Measurements from ENCODE around the gene HOXA7.

HOXA7 gene
- total RNA-seq, result 0 to 0.06 (median 0) reads per million in 18 experiments

DNA sequence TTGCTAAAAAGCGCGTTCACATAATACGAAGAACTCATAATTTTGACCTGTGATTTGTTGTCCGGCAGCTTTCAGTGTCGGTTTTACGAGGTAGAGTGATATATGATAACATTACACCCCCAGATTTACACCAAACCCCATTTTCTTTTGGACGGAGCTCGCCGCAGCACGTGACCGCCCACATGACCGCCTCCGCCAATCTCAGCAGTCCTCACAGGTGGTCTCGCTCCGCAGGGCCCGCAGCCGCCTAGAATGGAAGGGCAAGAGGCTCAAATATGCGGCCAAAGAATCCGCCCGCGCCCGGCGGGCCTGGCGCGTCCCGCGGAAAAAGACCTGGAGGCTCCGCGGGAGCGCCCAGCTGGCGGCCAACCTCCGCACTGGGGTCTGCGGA is at the start of gene HOXA7:
HOXA7 (minus strand) TSS at position 168 of the 391 bp plus-strand sequence; CDS start at position 38, 130 bp downstream.
- DNase-seq, result no peak

DNA sequence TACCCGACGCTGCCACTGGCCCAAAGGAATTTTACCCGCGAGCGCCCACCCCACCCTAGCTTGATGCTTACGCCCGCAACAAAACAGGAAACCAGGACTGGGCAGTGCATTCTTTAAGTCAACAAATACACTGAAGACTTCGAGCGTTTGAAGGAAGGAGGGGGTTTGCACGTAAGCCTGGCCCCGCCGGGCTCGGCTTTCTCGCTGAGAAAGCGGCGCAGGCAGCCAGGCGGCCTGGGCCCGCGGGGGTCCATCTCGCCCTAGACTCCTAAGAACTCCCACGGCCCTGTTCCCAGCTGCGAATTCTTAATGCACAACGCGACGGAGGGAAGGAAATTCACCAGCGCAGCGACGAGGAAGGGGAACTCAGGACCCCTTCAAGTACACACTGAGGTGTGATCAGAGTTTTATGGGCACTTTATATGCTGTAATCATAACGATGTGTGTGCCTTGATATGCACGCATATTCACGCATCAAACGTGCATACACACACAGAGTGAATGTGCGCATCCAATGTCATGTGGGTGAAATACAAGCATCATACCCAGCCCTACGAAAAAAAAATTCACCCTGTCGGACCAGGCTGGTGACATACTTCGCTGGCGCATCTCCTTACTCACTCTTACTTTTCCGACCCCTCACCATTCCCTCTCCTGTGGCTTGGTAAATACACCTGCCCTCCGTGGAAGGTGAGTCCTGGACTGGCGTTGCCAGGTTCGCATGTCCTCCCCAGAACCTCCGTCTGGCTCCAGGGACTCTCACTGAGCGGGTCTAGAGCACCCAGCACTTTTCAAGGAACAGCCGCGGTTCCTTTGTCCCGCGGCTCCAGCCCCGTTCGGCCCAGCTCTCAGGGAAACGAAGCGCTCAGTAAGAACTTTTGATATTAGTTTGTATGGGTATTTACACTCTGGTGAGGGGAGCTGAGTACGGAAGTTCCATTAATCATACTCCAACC is 49.1 kb upstream of the HOXA7 start:
- no peak for DNase-seq

DNA sequence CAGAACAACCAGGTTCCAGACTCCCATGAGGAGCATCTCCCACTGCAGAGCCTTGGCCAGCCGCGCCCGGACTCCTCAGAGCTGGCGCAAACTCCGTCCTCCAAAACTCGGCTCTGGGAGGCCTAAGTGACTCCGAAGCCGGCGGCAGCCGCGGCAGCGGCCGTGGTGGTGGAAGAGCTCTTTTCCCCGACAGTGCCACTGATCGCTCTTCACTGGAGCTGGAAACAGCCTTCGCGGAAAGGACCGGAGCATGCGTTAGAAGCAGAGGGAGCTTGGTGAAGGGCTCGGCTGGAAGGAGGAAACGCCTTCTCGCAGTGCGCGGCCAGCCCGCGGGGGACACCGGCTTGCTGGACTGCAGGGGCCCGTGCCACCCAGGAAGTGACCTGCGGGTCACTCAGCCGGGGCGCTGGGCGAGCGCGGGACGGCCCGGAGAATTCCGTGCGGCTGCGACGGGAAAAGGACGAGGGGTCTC is 48.4 kb upstream of the HOXA7 start:
- DNase-seq, result no peak

DNA sequence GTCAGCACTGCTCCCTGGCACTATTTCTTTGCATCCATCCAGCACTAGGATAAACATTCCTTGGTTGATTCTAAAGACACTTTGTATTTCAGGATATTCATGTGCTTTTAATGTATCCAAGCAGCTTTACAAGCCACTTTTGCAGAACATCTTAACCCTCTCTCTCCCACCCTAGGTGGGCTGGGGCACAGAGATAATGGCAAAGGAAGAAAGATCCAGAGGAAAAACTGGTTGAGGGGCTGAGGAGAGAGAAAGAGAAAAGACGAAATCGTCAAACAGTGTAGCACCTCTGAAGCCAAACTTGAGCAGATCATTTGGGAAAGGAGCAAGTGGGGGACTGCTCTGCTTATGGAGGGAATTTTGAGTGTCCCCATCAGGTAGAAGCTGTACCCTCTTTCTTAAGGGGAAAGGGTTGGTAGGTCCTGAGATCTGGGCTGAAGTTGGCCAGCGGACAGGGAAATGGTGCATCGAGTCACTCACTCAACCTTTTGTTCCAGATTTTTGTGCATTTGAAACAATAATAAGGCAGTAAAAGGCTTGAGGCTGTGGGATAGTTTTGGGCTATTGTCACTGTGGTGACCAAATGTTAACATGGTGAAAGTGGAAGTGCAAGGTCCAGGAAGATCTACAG is 47.6 kb upstream of the HOXA7 start:
- DNase-seq, result no peak

GRCh38 chr7:27203365-27203953 is 47.0 kb upstream of the HOXA7 start:
- no peak for DNase-seq

- DNase-seq, result no peak
Measured at GRCh38 chr7:27202862-27203134, 46.3 kb upstream of the HOXA7 start.

DNA sequence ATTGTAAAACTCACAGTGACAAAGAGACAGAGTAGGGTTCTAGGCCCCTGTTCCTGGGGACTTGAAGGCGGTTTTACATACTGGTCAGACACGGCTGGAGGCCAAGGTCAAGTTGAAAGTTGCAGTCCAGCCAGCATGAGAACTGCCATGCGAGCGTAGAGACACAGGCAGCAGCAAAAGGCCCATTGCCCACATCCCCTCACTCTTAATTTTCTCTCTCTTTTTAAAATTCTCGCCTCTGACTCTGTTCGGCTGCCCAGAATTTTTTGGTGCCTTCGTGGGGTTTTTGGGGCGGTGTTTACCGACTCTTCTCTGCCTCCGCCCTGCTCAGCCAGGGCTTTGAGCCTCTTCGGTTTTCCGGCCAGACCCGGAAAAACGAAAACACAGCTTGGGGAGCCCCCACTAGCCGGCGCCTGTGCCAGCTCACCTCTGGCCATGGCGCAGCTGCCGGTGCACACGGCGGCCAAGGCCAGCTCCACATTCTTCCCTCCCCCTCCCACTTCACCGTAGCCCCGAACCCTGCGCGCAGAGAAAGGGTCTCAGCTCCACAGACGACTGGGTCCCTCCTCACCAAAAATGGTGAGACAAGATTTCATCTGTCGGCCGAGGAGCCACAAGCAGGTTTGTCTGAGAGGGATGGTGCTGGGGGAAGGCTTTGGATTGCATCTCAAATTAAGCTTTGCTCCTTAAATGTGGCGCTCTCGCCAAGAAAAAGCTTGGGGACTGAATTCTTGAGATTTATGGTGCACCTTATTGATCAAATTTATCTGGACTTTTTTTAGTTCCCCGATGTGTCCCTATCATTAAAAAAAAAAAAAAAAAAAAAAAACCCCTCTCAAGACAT is 45.8 kb upstream of the HOXA7 start:
- no peak for DNase-seq

DNA sequence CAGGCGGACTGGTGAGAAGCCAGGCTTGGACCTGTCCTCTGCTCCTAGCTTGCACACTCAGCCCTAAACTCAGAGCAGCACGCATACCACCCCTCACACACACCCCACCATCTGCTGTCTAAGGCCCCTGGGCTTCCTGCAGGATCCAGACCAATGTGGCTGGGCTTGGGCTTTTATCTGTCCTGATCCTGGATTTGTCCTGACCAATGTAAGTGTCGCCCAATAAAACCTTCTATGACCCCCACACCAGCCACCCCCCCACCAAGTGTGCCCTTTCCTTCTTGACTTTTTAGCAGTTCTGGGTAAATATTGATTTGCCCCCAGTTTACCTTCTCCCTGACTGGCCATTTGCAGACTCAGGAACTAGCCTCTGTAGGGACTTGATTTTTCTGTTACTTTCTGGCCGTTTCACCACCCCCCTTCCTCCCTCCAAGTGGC is 45.1 kb upstream of the HOXA7 start:
- no peak for DNase-seq

DNA sequence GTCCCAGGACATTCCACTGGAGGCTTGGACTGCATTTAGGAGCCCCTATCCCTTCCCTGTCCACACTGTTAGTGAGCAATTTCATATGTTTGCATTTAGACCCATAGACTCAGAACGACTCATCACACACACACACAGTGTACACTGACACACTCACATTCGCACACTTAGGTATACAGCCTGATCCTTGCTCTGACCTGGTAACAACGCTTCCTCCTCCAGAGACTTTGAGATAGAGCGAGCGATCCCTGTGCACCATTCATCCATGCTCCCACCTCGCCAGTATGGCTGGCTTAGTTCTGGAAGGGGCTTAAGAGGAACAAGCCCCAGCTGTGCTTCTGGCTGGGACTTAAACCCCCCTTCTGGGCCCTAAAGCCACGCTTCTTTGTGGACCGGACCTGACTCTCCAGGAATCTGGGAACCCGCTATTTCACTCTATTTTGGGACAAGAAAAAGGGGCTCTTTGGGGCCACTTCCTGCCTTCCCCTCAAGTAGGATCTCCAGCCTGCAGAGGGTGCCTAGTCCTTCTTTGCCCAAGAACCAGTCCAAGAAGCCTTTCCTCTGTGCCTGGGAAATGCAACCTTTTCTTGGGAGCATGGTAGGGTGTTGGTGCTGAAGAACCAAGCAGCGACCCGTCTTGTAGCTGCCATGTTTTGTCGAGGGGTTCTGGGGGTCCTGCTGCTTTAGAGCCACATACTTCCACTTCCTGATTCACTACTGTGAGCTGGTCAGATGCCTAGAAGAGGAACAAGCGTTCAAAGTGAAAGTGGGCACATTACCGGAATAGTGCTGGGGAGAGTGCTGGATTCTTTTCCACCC is 44.5 kb upstream of the HOXA7 start:
- DNase-seq, result peak; percentile 58 to 62

DNA sequence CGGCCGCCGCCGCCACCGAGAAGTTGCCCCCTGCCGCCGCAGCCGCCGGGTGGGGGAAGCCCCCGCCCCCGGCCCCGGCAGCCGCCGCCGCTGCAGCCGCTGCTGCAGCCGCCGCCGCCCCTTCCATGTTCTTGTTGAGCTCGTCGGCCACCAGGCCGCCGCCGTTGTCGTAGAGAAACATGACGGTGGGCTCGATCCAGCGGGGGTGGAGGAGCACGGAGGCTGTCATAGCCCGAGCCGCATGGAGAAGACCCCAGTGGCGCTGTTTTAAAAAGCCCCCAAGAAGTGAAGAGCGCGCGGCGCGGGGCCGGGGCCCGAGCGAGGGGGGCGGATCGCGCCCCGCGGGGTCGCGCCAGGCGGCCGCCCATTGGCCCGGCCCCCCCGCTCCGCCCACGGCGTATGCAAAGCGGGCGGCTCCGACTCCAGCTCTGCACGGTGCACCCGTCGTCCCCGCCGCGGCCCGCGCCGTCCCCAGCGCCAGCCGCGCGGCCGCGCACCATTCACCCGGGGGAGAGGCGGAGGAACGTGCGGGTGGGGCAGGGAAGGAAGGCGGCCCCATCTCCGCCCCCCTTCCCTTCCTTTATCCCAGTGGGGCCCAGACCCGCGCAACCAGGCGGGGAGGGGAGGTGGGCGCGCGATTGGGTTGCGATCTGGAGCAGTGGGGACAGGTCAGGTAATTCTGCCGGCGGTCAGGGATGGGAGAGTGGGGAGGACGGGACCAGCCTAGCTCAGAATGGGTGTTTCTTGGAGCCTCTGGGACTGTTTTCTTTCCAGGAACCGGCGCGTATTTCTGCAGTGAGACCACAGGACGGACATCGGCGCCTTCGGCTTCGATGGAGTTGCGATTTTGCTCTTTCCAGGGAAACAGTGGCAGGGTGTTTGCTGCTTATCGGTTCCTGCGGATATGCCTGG is 43.6 kb upstream of the HOXA7 start, which contains the start of gene HOXA13:
HOXA13 (minus strand) TSS at position 243 of the 912 bp plus-strand sequence; CDS start at position 229, 14 bp downstream.
- no peak for DNase-seq

DNA sequence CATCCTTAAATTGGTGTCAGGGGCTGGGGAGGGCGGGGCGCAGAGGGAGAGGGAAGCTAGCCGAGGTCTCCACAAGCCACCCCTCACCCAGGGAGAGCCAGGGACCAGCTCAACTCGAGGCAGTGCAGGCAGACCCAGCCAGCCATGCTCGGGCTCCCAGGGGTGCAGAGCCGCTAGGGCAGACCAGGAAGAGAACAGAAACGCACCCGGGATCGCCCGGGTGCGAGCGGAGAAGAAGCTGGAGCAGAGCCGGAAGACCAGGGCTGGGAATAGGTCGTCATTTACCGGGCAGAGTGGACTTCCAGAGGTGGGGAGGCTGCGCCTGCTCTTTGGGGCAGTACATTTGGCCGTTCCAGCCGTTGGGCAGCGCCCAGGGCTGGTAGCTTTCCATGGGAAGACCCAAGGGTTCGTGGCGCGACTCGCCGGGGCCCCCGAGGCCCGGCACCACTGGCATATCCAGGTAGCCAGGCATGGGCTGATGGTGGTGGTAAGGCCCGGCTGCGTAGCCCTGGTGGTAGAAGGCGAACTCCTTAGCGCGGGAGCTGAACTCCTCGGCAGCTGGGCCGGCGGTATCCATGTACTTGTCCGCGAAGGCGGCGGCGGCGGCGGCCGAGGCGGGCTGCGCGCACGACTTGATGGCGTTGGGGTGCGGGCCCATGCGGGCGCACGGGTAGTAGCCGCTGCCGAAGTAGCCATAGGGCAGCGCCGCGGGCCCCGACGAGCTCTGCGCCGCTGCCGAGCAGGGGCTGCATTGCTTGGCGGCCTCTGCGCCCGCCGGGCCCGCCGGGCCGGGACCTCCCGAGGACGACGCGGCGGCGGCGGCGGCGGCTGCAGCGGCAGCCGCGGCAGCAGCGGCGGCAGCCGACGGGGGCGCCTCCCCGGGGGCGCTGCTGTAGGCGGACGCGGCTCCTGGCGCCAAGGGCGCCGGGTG is 42.7 kb upstream of the HOXA7 start:
- DNase-seq, result no peak

- no peak for DNase-seq
Measured at GRCh38 chr7:27198138-27198841, 41.8 kb upstream of the HOXA7 start.

GRCh38 chr7:27197137-27198042 is 40.9 kb upstream of the HOXA7 start:
- DNase-seq, result no peak

DNA sequence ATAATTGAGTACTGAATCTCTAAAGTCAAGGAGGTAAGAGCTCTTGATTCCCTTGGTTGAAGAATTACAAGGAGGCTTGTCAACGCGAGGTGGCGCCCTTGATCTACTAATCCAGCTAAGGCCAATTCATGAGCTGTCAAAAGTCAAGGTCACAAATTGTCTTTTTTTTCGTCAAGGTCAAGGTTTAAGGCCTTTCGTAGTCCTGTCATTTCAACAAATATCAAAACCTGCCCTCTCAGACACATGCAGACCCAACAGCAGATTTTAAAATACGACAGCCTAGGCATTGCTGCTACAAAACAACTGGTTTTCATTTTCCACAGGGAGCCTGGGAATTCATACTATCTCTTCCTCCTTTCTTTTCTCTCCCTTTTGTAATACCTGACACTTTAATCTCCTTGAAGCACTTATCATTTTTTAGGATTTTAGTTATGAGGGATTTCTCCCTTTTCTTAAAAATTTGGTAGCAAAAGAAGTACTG is 39.9 kb upstream of the HOXA7 start:
- DNase-seq, result peak; percentile 76 to 81

DNA sequence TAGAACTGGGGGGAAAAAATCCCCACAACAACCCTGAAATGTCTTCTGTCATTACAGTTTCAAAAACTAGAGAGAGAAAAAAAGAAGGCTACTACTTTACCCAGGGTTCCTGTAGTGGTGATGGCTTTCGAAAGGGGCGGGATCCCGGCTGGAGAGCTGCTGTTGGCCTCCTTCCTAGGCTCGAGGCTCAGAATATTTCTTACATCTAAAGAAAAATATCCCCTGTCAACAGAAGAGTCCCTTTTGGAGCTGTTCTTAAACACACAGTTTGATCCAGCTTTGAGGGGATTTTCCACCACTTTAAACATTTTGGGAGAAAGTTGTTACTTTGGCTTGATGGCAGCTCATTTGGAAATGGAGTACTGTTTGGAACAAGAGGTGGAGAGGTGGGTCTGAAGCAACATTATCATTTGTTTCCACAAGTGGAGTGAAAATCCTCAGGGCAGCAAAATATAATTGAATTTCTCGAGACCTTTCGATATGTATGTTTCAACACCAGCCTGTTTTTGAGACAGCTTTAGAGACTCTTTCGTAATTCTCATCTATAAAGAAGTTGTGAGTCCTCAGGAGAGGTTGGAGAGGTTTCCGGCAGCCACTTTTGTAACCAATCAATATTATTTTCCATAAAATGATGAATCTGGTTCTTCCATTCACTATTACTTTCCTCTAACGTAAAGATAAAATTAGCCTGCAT is 38.4 kb upstream of the HOXA7 start:
- DNase-seq, result no peak

- no peak for DNase-seq
Measured at GRCh38 chr7:27194002-27194352, 37.5 kb upstream of the HOXA7 start.
